Stimulated activated CD4-positive, alpha-beta T cell treated with anti-CD3 and anti-CD28 coated beads, Interleukin-4, amount 100 ng/mL, for 48 hours (primary cell): ENCODE data around the gene BPIFB3.

Experiments used
- DNase-seq, 2 donors: peaks; one replicate each; pipeline ENCODE4 v3.0.0-alpha.2; 2020; ENCODE audit warnings: low read depth in 2 of 2

Gene BPIFB3

GRCh38 chr20:33015700-33016580, 37.8 kb upstream of the BPIFB3 start:
- DNase-seq, result no peak

GRCh38 chr20:33016581-33017109, 37.1 kb upstream of the BPIFB3 start:
- DNase-seq, result no peak

- no peak for DNase-seq
Measured at GRCh38 chr20:33017542-33017941, 36.2 kb upstream of the BPIFB3 start.

- no peak for DNase-seq
Measured at GRCh38 chr20:33018169-33018931, 35.4 kb upstream of the BPIFB3 start.

- DNase-seq, result no peak
Measured at GRCh38 chr20:33019465-33020277, 34.0 kb upstream of the BPIFB3 start.

GRCh38 chr20:33020278-33021161, 33.2 kb upstream of the BPIFB3 start:
- DNase-seq, result no peak

- no peak for DNase-seq
Measured at GRCh38 chr20:33021879-33022278, 31.8 kb upstream of the BPIFB3 start.

GRCh38 chr20:33022289-33022688, 31.4 kb upstream of the BPIFB3 start:
- DNase-seq, result no peak

- no peak for DNase-seq
Measured at GRCh38 chr20:33022694-33023438, 30.8 kb upstream of the BPIFB3 start.

- DNase-seq, result no peak
Measured at GRCh38 chr20:33023439-33024242, 30.1 kb upstream of the BPIFB3 start.

- DNase-seq, result no peak
Measured at GRCh38 chr20:33024243-33024560, 29.5 kb upstream of the BPIFB3 start.

- DNase-seq, result no peak
Measured at GRCh38 chr20:33024609-33025317, 28.9 kb upstream of the BPIFB3 start.

GRCh38 chr20:33025318-33025876, 28.3 kb upstream of the BPIFB3 start:
- no peak for DNase-seq

- no peak for DNase-seq
Measured at GRCh38 chr20:33026072-33026778, 27.5 kb upstream of the BPIFB3 start.

GRCh38 chr20:33026779-33027759, 26.6 kb upstream of the BPIFB3 start:
- DNase-seq, result no peak
